Small intestine (tissue), 16 donors: ENCODE measurements around the gene USF1. TPM values are rescaled to one million over a fixed set of nuclear protein-coding genes. Genes with fewer than 3 reads are reported as not detected.

Experiments
- DNase-seq, 2 donors: peaks; one replicate each; pipeline versions ENCODE4 v3.0.0 to v3.0.0-alpha.2; 2013
- FAIRE-seq: peaks from 2 replicates; lab custom pipeline; 2012; peaks lifted over from hg19 to GRCh38; lab: Jason Lieb, UNC
- H3K27ac ChIP-seq, 3 donors: one replicate each; pipeline ENCODE4 v1.5.1; 2013; ENCODE audit warnings: low read length in 2 of 3, mild to moderate bottlenecking in 2 of 3, control low read depth in 1 of 3, inconsistent platforms in 1 of 3, low read depth in 1 of 3, moderate library complexity in 1 of 3
- H3K27me3 ChIP-seq, 3 donors: one replicate each; pipeline ENCODE4 v1.6.1; 2013; ENCODE audit warnings: low read length in 3 of 3, inconsistent platforms in 1 of 3; ENCODE audit not compliant: control insufficient read depth in 3 of 3, insufficient read depth in 3 of 3
- H3K36me3 ChIP-seq, 3 donors: one replicate each; pipeline ENCODE4 v1.6.1; 2013; ENCODE audit warnings: low read length in 3 of 3, inconsistent platforms in 1 of 3, low read depth in 1 of 3, mild to moderate bottlenecking in 1 of 3, moderate library complexity in 1 of 3; ENCODE audit not compliant: control insufficient read depth in 3 of 3, insufficient read depth in 2 of 3
- H3K4me1 ChIP-seq, 3 donors: one replicate each; pipeline ENCODE4 v1.6.1; 2013; ENCODE audit warnings: low read length in 2 of 3, inconsistent platforms in 1 of 3, low read depth in 1 of 3, mild to moderate bottlenecking in 1 of 3, moderate library complexity in 1 of 3; ENCODE audit not compliant: control insufficient read depth in 3 of 3, insufficient read depth in 2 of 3
- H3K4me3 ChIP-seq, 3 donors: one replicate each; pipeline ENCODE4 v1.5.1; 2013; ENCODE audit warnings: low read length in 3 of 3, control low read depth in 1 of 3, inconsistent platforms in 1 of 3, low read depth in 1 of 3, mild to moderate bottlenecking in 1 of 3, moderate library complexity in 1 of 3
- H3K9me3 ChIP-seq, 2 donors: one replicate each; pipeline ENCODE4 v1.6.1; 2013; ENCODE audit warnings: low read depth in 1 of 2, low read length in 1 of 2; ENCODE audit not compliant: control insufficient read depth in 2 of 2, insufficient read depth in 1 of 2
- WGBS, 3 donors: extraction: QIAGEN DNeasy Blood & Tissue Kit; methylation state at CpG; one replicate each; pipeline ENCODE4 v1.1.7; 2013; 5-methylcytosine and 5-hydroxymethylcytosine counted together
- long read RNA-seq, 10 donors: transcript quantifications; one replicate each; lab custom pipeline, GENCODE V29; 2026
- polyA plus RNA-seq, 4 donors: library from polyadenylated mRNA; stranded (reverse) in 3 of 4; unstranded in 1 of 4; fragments of 200-250 nt in 3 of 4; fragments of 120-200 nt in 1 of 4; gene quantifications; one replicate each; pipeline versions ENCODE4 v1.2.1 to v1.2.3, GENCODE V29; 2013
- donor health status: healthy with polysubstance abuse.
- donor health status: control.
- donor health status: control.
- donor health status: Bipolar disorder and iron deficiency.
- donor health status: healthy.

Gene USF1
- polyA plus RNA-seq: 100 to 1,000 TPM in 2 of 4 donors, 10 to 100 TPM in 2; 48.2 to 123 (median 84.8) TPM
- long read RNA-seq, donor 1: 0 reads
- long read RNA-seq, donor 2, partial matches to known transcripts: 0 of 3 reads
- long read RNA-seq, donor 2, other reads (novel, unspliced or antisense): 0 of 3 reads
- long read RNA-seq, donor 3, partial matches to known transcripts: 0 of 6 reads
- long read RNA-seq, donor 3, other reads (novel, unspliced or antisense): 0 of 6 reads
- long read RNA-seq, donor 4: 0 reads
- long read RNA-seq, donor 5, partial matches to known transcripts: 0 of 1 reads
- long read RNA-seq, donor 5, other reads (novel, unspliced or antisense): 0 of 1 reads
- long read RNA-seq, donor 6, partial matches to known transcripts: 0 of 7 reads
- long read RNA-seq, donor 6, other reads (novel, unspliced or antisense): 0 of 7 reads
- long read RNA-seq, donor 7: 0 reads
- long read RNA-seq, donor 8, partial matches to known transcripts: 0 of 1 reads
- long read RNA-seq, donor 8, other reads (novel, unspliced or antisense): 0 of 1 reads
- long read RNA-seq, donor 9, partial matches to known transcripts: 0 of 2 reads
- long read RNA-seq, donor 9, other reads (novel, unspliced or antisense): 0 of 2 reads
- long read RNA-seq, donor 10, transcript USF1-207 (9 exons, 990 nt): major isoform, 5 of 11 reads
- long read RNA-seq, donor 10, partial matches to known transcripts: 0 of 11 reads
- long read RNA-seq, donor 10, other reads (novel, unspliced or antisense): 0 of 11 reads

- WGBS, 3 donors: 0 to 1% (median 1%) methylated on average over 29 of the region's 29 CpGs
- peaks cover 0 to 29% of the 10 kb centered on the region in 2 donors for H3K9me3 ChIP-seq
- DNase-seq (peak; percentile 97 to 99), FAIRE-seq (no peak)
- peak within 1 kb of the TSS; percentile 70 to 97 (median 96) for H3K4me3 ChIP-seq
- peaks cover 0 to 8% (median 5%) of the 10 kb centered on the region in 3 donors for H3K4me1 ChIP-seq
- H3K27me3 ChIP-seq: peaks cover 0 to 2% (median 0%) of the 10 kb centered on the region in 3 donors
- H3K27ac ChIP-seq: peak within 1 kb of the TSS; percentile 91 to 96 (median 91)
- peaks cover 0 to 20% (median 8%) of the 10 kb centered on the region in 3 donors for H3K36me3 ChIP-seq
Measured at GRCh38 chr1:161045736-161046604, at the start of gene USF1. Gene USF1, minus strand, starts transcription at chr1:161045977. Its CDS starts 2,702 bp downstream, at chr1:161043275.

- no peak for FAIRE-seq
- WGBS, 3 donors: 94 to 95% (median 94%) methylated on average over 6 of the region's 6 CpGs
- Histone ChIP-seq H3K4me3 (no peak overlapping the region), H3K36me3 (peaks cover 0 to 6% (median 2%) of the 10 kb centered on the region in 3 donors), H3K9me3 (no peaks in the 10 kb centered on the region), H3K4me1 (peaks cover 0 to 10% (median 0%) of the 10 kb centered on the region in 3 donors), H3K27ac (no peak overlapping the region), H3K27me3 (peaks cover 0 to 4% (median 0%) of the 10 kb centered on the region in 3 donors)
- DNase-seq: no peak
Measured at GRCh38 chr1:161095230-161095629, 49.5 kb upstream of the USF1 start.

GRCh38 chr1:161094481-161094880 is 48.7 kb upstream of the USF1 start:
- peaks cover 0 to under 1% (median 0%) of the 10 kb centered on the region in 3 donors for H3K36me3 ChIP-seq
- DNase-seq: no peak
- no peaks in the 10 kb centered on the region for H3K9me3 ChIP-seq
- 94 to 99% (median 97%) methylated on average over 14 of the region's 14 CpGs for WGBS, 3 donors
- no peak overlapping the region for H3K27ac ChIP-seq
- H3K4me1 ChIP-seq: peaks cover 0 to 15% (median 0%) of the 10 kb centered on the region in 3 donors
- H3K4me3 ChIP-seq: no peak overlapping the region
- peaks cover 0 to 4% (median 0%) of the 10 kb centered on the region in 3 donors for H3K27me3 ChIP-seq
- FAIRE-seq: no peak

- Histone ChIP-seq H3K4me1 (peaks cover 0 to 16% (median 0%) of the 10 kb centered on the region in 3 donors), H3K9me3 (no peaks in the 10 kb centered on the region), H3K27me3 (peaks cover 0 to 4% (median 0%) of the 10 kb centered on the region in 3 donors), H3K4me3 (no peak overlapping the region), H3K27ac (no peak overlapping the region), H3K36me3 (no peaks in the 10 kb centered on the region)
- DNase-seq (no peak), FAIRE-seq (no peak)
- WGBS, 3 donors: 74 to 82% (median 81%) methylated on average over 3 of the region's 3 CpGs
Measured at GRCh38 chr1:161092621-161093028, 46.8 kb upstream of the USF1 start.

GRCh38 chr1:161091796-161092507 is 46.2 kb upstream of the USF1 start:
- FAIRE-seq (no peak), DNase-seq (no peak)
- no peaks in the 10 kb centered on the region for H3K9me3 ChIP-seq
- H3K27me3 ChIP-seq: peaks cover 0 to 4% (median 0%) of the 10 kb centered on the region in 3 donors
- peaks cover 0 to 12% (median 0%) of the 10 kb centered on the region in 3 donors for H3K4me1 ChIP-seq
- 91 to 94% (median 94%) methylated on average over 7 of the region's 7 CpGs for WGBS, 3 donors
- no peak overlapping the region for H3K27ac ChIP-seq
- H3K4me3 ChIP-seq: no peak overlapping the region
- no peaks in the 10 kb centered on the region for H3K36me3 ChIP-seq

- H3K9me3 ChIP-seq: no peaks in the 10 kb centered on the region
- DNase-seq: peak in 1 of 2 donors; percentile 17
Measured at GRCh38 chr1:161091093-161091492, 45.3 kb upstream of the USF1 start.

GRCh38 chr1:161090617-161091016 is 44.8 kb upstream of the USF1 start:
- WGBS, 3 donors: 68 to 81% (median 70%) methylated on average over 3 of the region's 3 CpGs
- DNase-seq (no peak), FAIRE-seq (no peak)
- no peak overlapping the region for H3K27ac ChIP-seq
- H3K4me3 ChIP-seq: no peak overlapping the region
- no peaks in the 10 kb centered on the region for H3K9me3 ChIP-seq
- peaks cover 0 to 4% (median 0%) of the 10 kb centered on the region in 3 donors for H3K27me3 ChIP-seq
- H3K4me1 ChIP-seq: peaks cover 0 to 15% (median 0%) of the 10 kb centered on the region in 3 donors
- no peaks in the 10 kb centered on the region for H3K36me3 ChIP-seq

More at GRCh38 chr1:161091093-161091492, 45.3 kb upstream of the USF1 start:
- Histone ChIP-seq H3K27me3 (peaks cover 0 to 4% (median 0%) of the 10 kb centered on the region in 3 donors), H3K36me3 (no peaks in the 10 kb centered on the region), H3K27ac (no peak overlapping the region), H3K4me1 (peaks cover 0 to 15% (median 0%) of the 10 kb centered on the region in 3 donors), H3K4me3 (no peak overlapping the region)
- WGBS, 3 donors: 66 to 80% (median 78%) methylated on average over 5 of the region's 5 CpGs
- no peak for FAIRE-seq
